Activated naive CD4-positive, alpha-beta T cell treated with anti-CD3 and anti-CD28 coated beads, Interleukin-2, amount 10 ng/mL, durations not matched to agents 7 days and 5 days (primary cell): ENCODE data around the gene ABLIM2.

Experiments
- CTCF ChIA-PET: fragments of 350-600 bp; sonication (Branson Sonifier 250); formaldehyde crosslinking; loops from one replicate; lab custom pipeline; 2021; ENCODE audit warnings: antibody characterized with exemption; lab: Charles Lee
- DNase-seq: peaks from one replicate; pipeline ENCODE4 v3.0.0-alpha.2; 2020
- H3K27ac Mint-ChIP-seq: one replicate; pipeline ENCODE4 v1.8.0; 2021; ENCODE audit warnings: mild to moderate bottlenecking, moderate library complexity, mixed read lengths
- H3K27me3 Mint-ChIP-seq: one replicate; pipeline ENCODE4 v1.8.0; 2021; ENCODE audit warnings: mild to moderate bottlenecking, mixed read lengths
- H3K36me3 Mint-ChIP-seq: one replicate; pipeline ENCODE4 v1.8.0; 2021; ENCODE audit warnings: mixed read lengths
- H3K4me1 Mint-ChIP-seq: one replicate; pipeline ENCODE4 v1.8.0; 2021; ENCODE audit warnings: mixed read lengths
- H3K4me3 Mint-ChIP-seq: one replicate; pipeline ENCODE4 v1.8.0; 2021; ENCODE audit warnings: mild to moderate bottlenecking, moderate library complexity, mixed read lengths
- H3K9me3 Mint-ChIP-seq: one replicate; pipeline ENCODE4 v1.8.0; 2021; ENCODE audit warnings: mixed read lengths

ABLIM2 gene

GRCh38 chr4:8114456-8115202 lies 44.0 kb downstream of the ABLIM2 start:
- DNase-seq: no peak
- Mint-ChIP-seq H3K27me3 (peaks cover 22% of the 10 kb centered on the region), H3K36me3 (no peaks in the 10 kb centered on the region), H3K9me3 (no peaks in the 10 kb centered on the region), H3K4me1 (peaks cover 2% of the 10 kb centered on the region), H3K4me3 (no peak overlapping the region), H3K27ac (no peak overlapping the region)
- CTCF ChIA-PET: no interaction called here

GRCh38 chr4:8113611-8114377 lies 44.8 kb downstream of the ABLIM2 start:
- peaks cover 2% of the 10 kb centered on the region for H3K4me1 Mint-ChIP-seq
- no peaks in the 10 kb centered on the region for H3K9me3 Mint-ChIP-seq
- no peaks in the 10 kb centered on the region for H3K36me3 Mint-ChIP-seq
- H3K27ac Mint-ChIP-seq: no peak overlapping the region
- peaks cover 25% of the 10 kb centered on the region for H3K27me3 Mint-ChIP-seq
- no peak overlapping the region for H3K4me3 Mint-ChIP-seq
- no peak for DNase-seq
- CTCF ChIA-PET: no interaction called here

GRCh38 chr4:8112672-8113071 lies 45.9 kb downstream of the ABLIM2 start:
- no peak overlapping the region for H3K27ac Mint-ChIP-seq
- CTCF ChIA-PET: interaction anchor here (1.0 kb wide), 1 partner anchor 14 kb away, joined by 5 read pairs; no protein-coding TSS in a partner anchor
- H3K27me3 Mint-ChIP-seq: peaks cover 25% of the 10 kb centered on the region

GRCh38 chr4:8112036-8112576 lies 46.5 kb downstream of the ABLIM2 start:
- H3K9me3 Mint-ChIP-seq: no peaks in the 10 kb centered on the region
- peaks cover 25% of the 10 kb centered on the region for H3K27me3 Mint-ChIP-seq
- H3K36me3 Mint-ChIP-seq: no peaks in the 10 kb centered on the region
- DNase-seq: no peak
- H3K4me3 Mint-ChIP-seq: no peak overlapping the region
- peaks cover 2% of the 10 kb centered on the region for H3K4me1 Mint-ChIP-seq
- no peak overlapping the region for H3K27ac Mint-ChIP-seq
- CTCF ChIA-PET: interaction anchor here (1.0 kb wide), 1 partner anchor 14 kb away, joined by 5 read pairs; no protein-coding TSS in a partner anchor

More at GRCh38 chr4:8112672-8113071, 45.9 kb downstream of the ABLIM2 start:
- no peak for DNase-seq
- Mint-ChIP-seq H3K4me1 (peaks cover 2% of the 10 kb centered on the region), H3K4me3 (no peak overlapping the region), H3K36me3 (no peaks in the 10 kb centered on the region), H3K9me3 (no peaks in the 10 kb centered on the region)

- no peaks in the 10 kb centered on the region for H3K4me1 Mint-ChIP-seq
- DNase-seq: no peak
- no peaks in the 10 kb centered on the region for H3K36me3 Mint-ChIP-seq
- no peak overlapping the region for H3K27ac Mint-ChIP-seq
- no peak overlapping the region for H3K4me3 Mint-ChIP-seq
- H3K9me3 Mint-ChIP-seq: no peaks in the 10 kb centered on the region
- CTCF ChIA-PET: no interaction called here
- peaks cover 21% of the 10 kb centered on the region for H3K27me3 Mint-ChIP-seq
Observed at GRCh38 chr4:8110071-8110986, 48.3 kb downstream of the ABLIM2 start.

- Mint-ChIP-seq H3K27me3 (peaks cover 25% of the 10 kb centered on the region), H3K4me3 (no peak overlapping the region), H3K9me3 (no peaks in the 10 kb centered on the region), H3K27ac (no peak overlapping the region), H3K4me1 (no peaks in the 10 kb centered on the region), H3K36me3 (no peaks in the 10 kb centered on the region)
- DNase-seq: no peak
- CTCF ChIA-PET: no interaction called here
Observed at GRCh38 chr4:8109406-8110065, 49.1 kb downstream of the ABLIM2 start.

- Mint-ChIP-seq H3K27me3 (peaks cover 25% of the 10 kb centered on the region), H3K36me3 (no peaks in the 10 kb centered on the region), H3K4me3 (no peak overlapping the region), H3K27ac (no peak overlapping the region), H3K4me1 (no peaks in the 10 kb centered on the region), H3K9me3 (no peaks in the 10 kb centered on the region)
- CTCF ChIA-PET: no interaction called here
- DNase-seq: no peak
Observed at GRCh38 chr4:8108991-8109390, 49.6 kb downstream of the ABLIM2 start.

GRCh38 chr4:8108261-8108660 lies 50.4 kb downstream of the ABLIM2 start:
- peaks cover 23% of the 10 kb centered on the region for H3K27me3 Mint-ChIP-seq
- H3K4me1 Mint-ChIP-seq: no peaks in the 10 kb centered on the region
- CTCF ChIA-PET: no interaction called here
- no peaks in the 10 kb centered on the region for H3K9me3 Mint-ChIP-seq
- no peak overlapping the region for H3K27ac Mint-ChIP-seq
- no peak overlapping the region for H3K4me3 Mint-ChIP-seq
- DNase-seq: no peak
- no peaks in the 10 kb centered on the region for H3K36me3 Mint-ChIP-seq

GRCh38 chr4:8107146-8107657 lies 51.4 kb downstream of the ABLIM2 start:
- no peak overlapping the region for H3K4me3 Mint-ChIP-seq
- CTCF ChIA-PET: no interaction called here
- no peak for DNase-seq
- no peak overlapping the region for H3K27ac Mint-ChIP-seq
- peaks cover 15% of the 10 kb centered on the region for H3K27me3 Mint-ChIP-seq
- no peaks in the 10 kb centered on the region for H3K4me1 Mint-ChIP-seq
- H3K36me3 Mint-ChIP-seq: no peaks in the 10 kb centered on the region
- no peaks in the 10 kb centered on the region for H3K9me3 Mint-ChIP-seq

GRCh38 chr4:8106451-8107025 lies 52.1 kb downstream of the ABLIM2 start:
- H3K27ac Mint-ChIP-seq: no peak overlapping the region
- H3K27me3 Mint-ChIP-seq: peaks cover 14% of the 10 kb centered on the region
- H3K9me3 Mint-ChIP-seq: no peaks in the 10 kb centered on the region
- CTCF ChIA-PET: no interaction called here
- no peak for DNase-seq
- no peaks in the 10 kb centered on the region for H3K36me3 Mint-ChIP-seq
- no peak overlapping the region for H3K4me3 Mint-ChIP-seq
- H3K4me1 Mint-ChIP-seq: no peaks in the 10 kb centered on the region

- peaks cover 14% of the 10 kb centered on the region for H3K27me3 Mint-ChIP-seq
- CTCF ChIA-PET: no interaction called here
- no peaks in the 10 kb centered on the region for H3K4me1 Mint-ChIP-seq
- no peaks in the 10 kb centered on the region for H3K36me3 Mint-ChIP-seq
- H3K4me3 Mint-ChIP-seq: no peak overlapping the region
- no peaks in the 10 kb centered on the region for H3K9me3 Mint-ChIP-seq
- no peak overlapping the region for H3K27ac Mint-ChIP-seq
- no peak for DNase-seq
Observed at GRCh38 chr4:8105306-8106100, 53.1 kb downstream of the ABLIM2 start.

GRCh38 chr4:8104491-8105305 lies 53.9 kb downstream of the ABLIM2 start:
- Mint-ChIP-seq H3K36me3 (no peaks in the 10 kb centered on the region), H3K27me3 (peaks cover 8% of the 10 kb centered on the region), H3K4me1 (no peaks in the 10 kb centered on the region), H3K4me3 (no peak overlapping the region), H3K27ac (no peak overlapping the region), H3K9me3 (no peaks in the 10 kb centered on the region)
- CTCF ChIA-PET: no interaction called here
- no peak for DNase-seq
